GM21528 (cell line): ENCODE measurements around the gene FPR2.
"Not testable (repeated sequence)": the region's sequence is repeated elsewhere in the genome, so short reads cannot be mapped to it uniquely, and the experiment has no call there.

Experiments
- ATAC-seq: cut with Tn5 transposase; IDR thresholded peaks from one replicate; pipeline ENCODE4 v1.9.1; 2021; ENCODE audit warnings: mild to moderate bottlenecking, moderate library complexity; ENCODE audit not compliant: unreplicated experiment, low FRiP score

Gene FPR2

GRCh38 chr19:51803519-51803918, 42.5 kb downstream of the FPR2 start:
- no peak for ATAC-seq

- no peak for ATAC-seq
Observed at GRCh38 chr19:51803967-51804366, 43.0 kb downstream of the FPR2 start.

- not testable (repeated sequence) for ATAC-seq
Observed at GRCh38 chr19:51804789-51805188, 43.8 kb downstream of the FPR2 start.

- ATAC-seq, result not testable (repeated sequence)
Observed at GRCh38 chr19:51805396-51805795, 44.4 kb downstream of the FPR2 start.

- not testable (repeated sequence) for ATAC-seq
Observed at GRCh38 chr19:51806571-51806970, 45.6 kb downstream of the FPR2 start.

GRCh38 chr19:51807111-51807701, 46.2 kb downstream of the FPR2 start:
- ATAC-seq, result no peak

- no peak for ATAC-seq
Observed at GRCh38 chr19:51807925-51808324, 46.9 kb downstream of the FPR2 start.

GRCh38 chr19:51808333-51808986, 47.5 kb downstream of the FPR2 start:
- no peak for ATAC-seq

- no peak for ATAC-seq
Observed at GRCh38 chr19:51809787-51810186, 48.8 kb downstream of the FPR2 start.

GRCh38 chr19:51810223-51810622, 49.2 kb downstream of the FPR2 start:
- ATAC-seq, result no peak

- ATAC-seq, result no peak
Observed at GRCh38 chr19:51811344-51811743, 50.4 kb downstream of the FPR2 start.

- ATAC-seq, result no peak
Observed at GRCh38 chr19:51815043-51815442, 54.1 kb downstream of the FPR2 start.

GRCh38 chr19:51816711-51817110, 55.7 kb downstream of the FPR2 start:
- ATAC-seq, result no peak

GRCh38 chr19:51820011-51820410, 59.0 kb downstream of the FPR2 start:
- ATAC-seq, result no peak
